Measurements from ENCODE around the gene LAMC2. TPM values are rescaled to one million over a fixed set of nuclear protein-coding genes. Genes with fewer than 3 reads are reported as not detected.
"Not testable (repeated sequence)": the region's sequence is repeated elsewhere in the genome, so short reads cannot be mapped to it uniquely, and the experiment has no call there.

Gene LAMC2
- total and polyA plus RNA-seq, 2 of the 8 experiments (the other 6 are each of a cell fraction or from before 2014, with no cell fraction given), result 4.6 to 12.9 TPM

GRCh38 chr1:183240853-183241252, 54.8 kb downstream of the LAMC2 start:
- DNase-seq (ENCODE audit: low read depth in 1 of 2, low spot score in 2 of 2); H3K23me2 ChIP-seq (ENCODE audit: low read depth, low read length); H3K79me1 ChIP-seq (ENCODE audit: low read depth, low read length); H2AFZ ChIP-seq (ENCODE audit: low read length); H3K4me1 ChIP-seq (replicated peaks in 1 of 4; ENCODE audit: control insufficient read depth in 3 of 4, insufficient read depth in 4 of 4, low read length in 3 of 4); H3K9ac ChIP-seq (replicated peaks in 1 of 4; ENCODE audit: extremely low read depth in 1 of 4, low read depth in 3 of 4, low read length in 3 of 4); H3K79me2 ChIP-seq (ENCODE audit: control insufficient read depth in 1 of 2, insufficient read depth in 2 of 2, low read length in 2 of 2); H3K18ac ChIP-seq (ENCODE audit: extremely low read depth, low read length); H3K9me3 ChIP-seq (ENCODE audit: insufficient read depth in 2 of 2, low read depth in 1 of 2, low read length in 1 of 2); H3K14ac ChIP-seq (ENCODE audit: insufficient read length); H2BK12ac ChIP-seq (ENCODE audit: low read depth, low read length); H3K36me3 ChIP-seq (ENCODE audit: control insufficient read depth in 2 of 4, insufficient read depth in 4 of 4, low read length in 3 of 4); H3K56ac ChIP-seq (replicated peaks; ENCODE audit: insufficient read length, low read depth, low read length); H4K8ac ChIP-seq (ENCODE audit: extremely low read depth, insufficient read depth, low read length); H3K4ac ChIP-seq (replicated peaks; ENCODE audit: insufficient read length, low read depth, low read length); FAIRE-seq; H3K4me3 ChIP-seq (ENCODE audit: extremely low read depth in 1 of 4, insufficient read depth in 2 of 4, low read depth in 3 of 4, low read length in 4 of 4); H2BK20ac ChIP-seq (ENCODE audit: low read length); H4K20me1 ChIP-seq (replicated peaks in 1 of 2; ENCODE audit: control insufficient read depth in 1 of 2, insufficient read depth in 2 of 2, low read length in 2 of 2); H4K5ac ChIP-seq (ENCODE audit: insufficient read length, low read depth, low read length); H3K4me2 ChIP-seq (ENCODE audit: insufficient read depth in 1 of 2, low read depth in 2 of 2, low read length in 2 of 2); H2BK120ac ChIP-seq (replicated peaks; ENCODE audit: low read depth, low read length); H3K27me3 ChIP-seq (replicated peaks in 1 of 4; ENCODE audit: control insufficient read depth in 3 of 4, extremely low read depth in 1 of 4, insufficient read depth in 3 of 4, low read length in 3 of 4); H2BK15ac ChIP-seq (ENCODE audit: low read length); H3K23ac ChIP-seq (ENCODE audit: insufficient read length); POLR2A ChIA-PET (ENCODE audit: partially characterized antibody); H2AK5ac ChIP-seq (ENCODE audit: low read depth, low read length); H4K91ac ChIP-seq (replicated peaks; ENCODE audit: insufficient read length, low read length); H2BK5ac ChIP-seq (ENCODE audit: low read depth, low read length); H3K27ac ChIP-seq (ENCODE audit: low read depth, low read length): not testable (repeated sequence)
- CTCF ChIA-PET (ENCODE audit: partially characterized antibody), result interaction anchor here (1.3 to 8.7 kb wide), 3 partner anchors 13 to 94 kb away, joined by 4 to 51 read pairs (median 6); no protein-coding TSS in a partner anchor
- WGBS, 2 experiments (ENCODE audit: extremely low coverage in 1 of 2, insufficient coverage in 1 of 2, insufficient read length in 1 of 2, insufficient replicate concordance in 2 of 2, low coverage in 1 of 2, low lambda C conversion rate in 2 of 2, missing lambda C conversion rate in 1 of 2), result 91% methylated on average over 8 of the region's 8 CpGs; no CpG with 5 or more reads in 1 of the 2 experiments
